Measurements from ENCODE around the gene PRSS21.

PRSS21 gene

GRCh38 chr16:2779978-2780898 is 36.8 kb upstream of the PRSS21 start:
- DNase-seq, result no peak

- no peak for DNase-seq
Measured at GRCh38 chr16:2782583-2783351, 34.3 kb upstream of the PRSS21 start.

DNA sequence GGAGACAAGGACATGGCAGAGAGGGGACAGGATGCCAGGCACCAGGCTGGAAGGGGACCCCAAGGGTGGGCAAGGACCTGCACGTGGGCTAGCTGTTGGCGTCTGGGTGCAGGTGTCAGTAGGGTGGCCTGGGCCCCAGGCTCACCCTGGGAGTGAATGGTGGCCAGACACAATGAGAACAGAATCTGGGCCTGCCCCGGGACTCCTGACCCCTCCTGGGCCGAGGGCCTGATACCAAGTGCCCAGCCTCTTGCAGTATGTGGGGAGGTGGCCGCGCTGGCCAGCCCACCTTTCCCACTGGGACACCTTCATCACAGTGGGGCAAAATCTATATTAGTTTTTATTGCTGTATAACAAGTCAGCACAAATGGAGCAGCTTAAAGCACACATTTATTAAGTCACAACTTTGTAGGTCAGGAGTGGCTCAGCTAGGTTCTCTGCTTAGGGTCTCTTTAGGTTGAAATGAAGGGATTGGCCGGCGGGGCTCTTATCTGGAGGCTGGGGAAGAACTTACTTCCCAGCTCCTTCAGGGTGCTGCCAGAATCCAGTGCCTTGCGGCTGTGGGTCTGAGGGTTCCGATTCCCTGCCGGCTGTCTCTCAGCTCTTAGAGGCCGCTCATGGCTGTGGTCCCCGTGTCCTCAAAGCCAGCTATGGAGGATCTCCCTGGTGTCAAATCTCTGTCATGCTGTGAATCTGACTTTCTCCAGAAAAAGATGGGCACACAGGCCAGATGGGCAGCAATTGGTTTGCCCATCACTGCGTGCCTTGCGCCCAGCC is 33.3 kb upstream of the PRSS21 start:
- no peak for DNase-seq

GRCh38 chr16:2784358-2785100 is 32.5 kb upstream of the PRSS21 start:
- DNase-seq, result no peak

- DNase-seq, result no peak
Measured at GRCh38 chr16:2785101-2785991, 31.7 kb upstream of the PRSS21 start.

- no peak for DNase-seq
Measured at GRCh38 chr16:2786061-2786825, 30.8 kb upstream of the PRSS21 start.

- DNase-seq, result no peak
Measured at GRCh38 chr16:2786826-2787151, 30.2 kb upstream of the PRSS21 start.

DNA sequence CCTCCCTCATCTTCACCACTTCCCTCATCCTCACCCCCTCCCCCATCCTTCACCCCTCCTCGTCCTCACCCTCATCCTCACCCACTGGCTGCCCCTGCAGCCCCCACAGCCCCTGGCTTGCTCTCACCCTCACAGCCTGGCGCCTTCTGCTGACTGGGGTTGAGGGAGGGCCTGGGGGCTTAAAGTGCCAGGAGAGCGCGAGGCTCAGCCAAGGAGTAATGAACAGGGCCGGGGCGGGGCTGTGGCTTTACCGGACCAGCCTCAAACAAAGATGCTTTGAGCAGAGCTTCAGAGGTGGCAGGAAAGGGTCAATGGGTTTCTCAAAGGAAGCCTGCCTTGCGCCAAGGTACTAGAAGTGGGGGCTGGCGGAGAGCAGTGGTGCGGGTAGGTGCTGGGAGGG is 29.6 kb upstream of the PRSS21 start, which contains the start of gene PRSS33:
PRSS33 (minus strand) TSS at position 155 of the 400 bp plus-strand sequence. CDS start 1,013 bp downstream, outside the sequence.
- no peak for DNase-seq

DNA sequence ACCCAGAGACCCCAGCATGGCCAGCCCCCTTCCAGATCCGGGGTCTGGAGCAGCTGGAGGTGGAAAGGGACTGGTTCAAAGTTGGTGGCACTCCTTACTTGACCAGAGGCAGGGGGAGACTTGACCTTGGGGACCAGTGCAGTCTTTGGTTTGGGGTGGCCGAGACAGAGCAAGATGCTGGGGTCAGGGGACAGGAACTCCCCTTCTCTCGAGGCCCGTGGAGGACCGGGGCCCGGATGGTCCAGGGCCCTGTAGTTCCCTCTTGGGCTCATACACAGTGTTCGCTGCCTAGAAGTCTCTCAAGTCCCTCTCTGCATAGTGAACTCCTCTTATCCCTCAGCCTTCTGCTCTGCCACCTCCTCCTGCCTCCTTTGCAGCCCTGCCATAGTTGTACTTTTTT is 29.1 kb upstream of the PRSS21 start:
- no peak for DNase-seq

- no peak for DNase-seq
Measured at GRCh38 chr16:2790631-2791030, 26.4 kb upstream of the PRSS21 start.

DNA sequence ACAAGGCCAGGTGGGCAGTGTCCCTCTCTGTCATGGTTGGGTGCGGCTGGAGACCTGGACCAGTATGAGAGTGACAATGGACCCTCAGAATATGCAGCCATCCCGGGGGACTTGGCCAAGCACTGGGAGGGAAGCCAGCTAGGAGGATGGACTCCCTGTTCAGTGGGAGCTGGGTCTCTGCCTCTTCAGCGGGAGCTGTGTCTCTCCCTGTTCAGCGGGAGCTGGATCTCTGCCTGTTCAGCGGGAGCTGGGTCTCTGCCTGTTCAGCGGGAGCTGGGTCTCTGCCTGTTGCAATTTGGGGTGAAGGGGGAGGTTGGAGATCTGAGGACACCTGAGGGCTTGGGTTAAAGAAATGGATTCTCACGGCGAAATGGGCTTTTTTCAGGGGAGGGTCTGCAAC is 25.9 kb upstream of the PRSS21 start:
- no peak for DNase-seq

DNA sequence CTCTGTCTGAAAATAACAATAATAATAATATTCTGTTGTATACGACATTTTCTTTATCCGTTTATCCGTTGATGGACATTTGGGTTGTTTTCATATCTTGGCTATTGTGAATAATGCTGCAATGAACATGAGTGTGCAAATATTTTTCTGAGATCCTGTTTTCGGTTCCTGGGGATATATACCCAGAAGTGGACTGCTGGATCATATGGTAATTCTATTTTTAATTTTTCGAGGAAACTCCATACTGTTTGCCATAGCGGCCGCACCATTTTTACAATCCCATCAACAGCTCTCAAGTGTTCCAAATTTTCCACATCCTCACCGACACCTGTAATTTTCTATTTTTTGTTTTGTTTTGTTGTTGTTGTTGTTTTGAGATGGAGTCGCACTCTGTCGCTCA is 24.1 kb upstream of the PRSS21 start:
- DNase-seq, result no peak

DNA sequence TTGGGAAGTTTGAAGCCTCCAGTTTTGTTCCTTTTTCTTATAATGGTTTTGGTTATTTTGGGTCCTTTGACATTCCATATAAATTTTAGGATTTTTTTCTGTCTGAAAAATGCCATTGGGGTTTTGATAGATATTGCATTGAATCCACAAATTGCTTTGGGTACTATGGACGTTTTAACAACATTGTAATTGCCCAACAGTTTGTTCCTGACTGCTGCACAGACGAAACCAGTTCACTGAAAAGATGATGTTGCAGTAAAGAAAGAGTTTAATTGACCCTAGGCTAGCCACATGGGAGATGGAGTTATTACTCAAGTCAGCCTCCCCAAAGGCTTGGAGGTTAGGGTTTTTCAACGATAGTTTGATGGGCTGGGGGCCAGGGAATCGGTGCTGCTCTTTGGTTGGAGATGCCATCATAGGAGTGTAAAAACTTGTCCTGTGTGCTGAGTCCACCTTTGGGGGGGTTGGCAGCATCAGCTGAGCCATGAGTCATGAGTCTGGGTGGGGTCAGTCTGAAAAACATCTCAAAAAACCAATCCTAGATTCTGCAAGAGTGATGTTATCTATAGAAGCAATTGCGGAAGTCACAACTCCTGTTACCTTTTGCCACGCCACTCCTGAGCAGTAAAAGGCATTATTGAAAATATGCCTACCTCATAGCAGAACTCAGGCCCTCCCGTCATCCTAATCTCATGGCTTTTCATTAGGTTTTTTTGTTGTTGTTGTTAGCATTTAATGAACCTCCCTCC is 21.5 kb upstream of the PRSS21 start:
- DNase-seq, result no peak

DNA sequence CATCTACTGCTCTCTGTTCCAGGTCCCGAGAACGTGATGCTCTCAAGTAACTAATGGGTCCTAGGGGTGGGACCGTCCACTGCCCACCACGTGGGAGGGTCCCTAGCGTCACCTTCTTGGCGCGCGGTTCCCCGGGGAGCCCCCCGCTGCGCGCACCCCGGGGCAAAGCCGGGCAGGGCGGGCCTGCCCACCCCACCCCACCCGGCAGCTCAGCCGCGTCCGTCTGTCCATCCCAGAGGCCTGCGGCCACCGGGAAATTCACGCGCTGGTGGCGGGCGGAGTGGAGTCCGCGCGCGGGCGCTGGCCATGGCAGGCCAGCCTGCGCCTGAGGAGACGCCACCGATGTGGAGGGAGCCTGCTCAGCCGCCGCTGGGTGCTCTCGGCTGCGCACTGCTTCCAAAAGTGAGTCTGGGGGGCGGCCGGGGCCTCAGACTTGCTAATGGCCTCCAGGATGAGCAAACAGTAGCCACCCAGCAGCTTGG is 18.3 kb upstream of the PRSS21 start:
- DNase-seq, result no peak

DNA sequence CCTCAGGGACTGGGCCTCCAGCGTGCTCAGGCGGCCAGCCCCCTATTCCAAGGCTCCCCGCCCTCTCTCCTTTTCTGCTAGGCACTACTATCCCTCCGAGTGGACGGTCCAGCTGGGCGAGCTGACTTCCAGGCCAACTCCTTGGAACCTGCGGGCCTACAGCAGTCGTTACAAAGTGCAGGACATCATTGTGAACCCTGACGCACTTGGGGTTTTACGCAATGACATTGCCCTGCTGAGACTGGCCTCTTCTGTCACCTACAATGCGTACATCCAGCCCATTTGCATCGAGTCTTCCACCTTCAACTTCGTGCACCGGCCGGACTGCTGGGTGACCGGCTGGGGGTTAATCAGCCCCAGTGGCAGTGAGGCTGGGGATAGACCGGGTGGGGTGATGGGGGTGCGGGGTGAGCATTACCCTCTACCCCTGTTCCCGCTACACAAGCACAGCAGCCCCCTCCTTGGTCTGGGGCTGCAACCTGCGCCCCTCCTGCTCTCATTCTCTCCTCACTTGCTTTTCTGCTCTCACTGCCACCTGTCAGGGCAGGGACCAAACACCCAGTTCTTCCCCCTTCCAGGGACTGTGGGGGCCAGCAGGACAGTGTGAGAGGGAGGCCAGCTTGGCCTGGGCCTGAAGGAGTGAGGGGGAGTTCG is 17.7 kb upstream of the PRSS21 start:
- DNase-seq, result no peak

DNA sequence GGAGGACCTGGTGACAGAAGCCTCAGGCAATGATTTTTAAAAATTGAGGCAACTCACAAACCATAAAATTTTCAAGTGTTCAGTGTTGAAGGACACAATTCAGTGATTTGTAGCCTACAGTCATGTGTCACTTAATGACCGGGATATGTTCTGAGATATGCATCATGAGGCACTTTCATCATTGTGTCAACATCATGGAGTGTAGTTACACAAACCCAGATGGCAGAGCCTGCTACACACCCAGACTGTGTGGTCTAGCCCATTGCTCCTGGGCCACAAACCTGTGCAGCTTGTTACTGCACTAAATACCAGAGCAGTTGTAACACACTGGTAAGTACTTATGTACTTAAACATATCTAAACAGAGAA is 17.2 kb upstream of the PRSS21 start:
- DNase-seq, result no peak

DNA sequence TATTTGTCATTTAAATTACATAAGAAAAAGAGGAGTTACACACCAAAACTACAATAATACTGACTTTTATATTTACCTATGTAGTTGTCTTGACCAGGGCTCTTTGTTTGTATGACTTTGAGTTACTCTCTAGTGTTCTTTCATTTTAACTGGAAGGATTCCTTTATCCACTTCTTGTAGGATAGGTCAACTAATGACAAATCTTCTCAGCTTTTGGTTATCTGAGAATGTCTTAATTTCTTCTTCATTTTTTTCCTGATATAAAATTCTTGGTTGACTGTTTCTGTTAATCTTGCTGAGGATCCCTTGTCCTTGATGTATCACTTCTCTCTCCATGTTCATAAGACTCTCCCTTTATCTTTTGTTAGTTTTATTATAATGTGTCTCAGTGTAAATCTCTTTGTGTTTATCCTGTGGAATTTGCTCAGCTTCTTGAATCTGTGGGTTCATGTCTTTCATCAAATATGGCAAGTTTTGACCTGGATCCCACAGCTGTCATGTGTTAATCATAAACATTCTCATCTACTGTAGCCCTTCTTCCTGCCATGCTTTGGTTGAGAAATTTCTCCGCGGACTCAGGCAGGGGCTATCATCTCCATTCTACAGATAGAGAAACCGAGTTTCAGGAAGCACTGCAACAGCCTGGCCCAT is 13.4 kb upstream of the PRSS21 start:
- no peak for DNase-seq

DNA sequence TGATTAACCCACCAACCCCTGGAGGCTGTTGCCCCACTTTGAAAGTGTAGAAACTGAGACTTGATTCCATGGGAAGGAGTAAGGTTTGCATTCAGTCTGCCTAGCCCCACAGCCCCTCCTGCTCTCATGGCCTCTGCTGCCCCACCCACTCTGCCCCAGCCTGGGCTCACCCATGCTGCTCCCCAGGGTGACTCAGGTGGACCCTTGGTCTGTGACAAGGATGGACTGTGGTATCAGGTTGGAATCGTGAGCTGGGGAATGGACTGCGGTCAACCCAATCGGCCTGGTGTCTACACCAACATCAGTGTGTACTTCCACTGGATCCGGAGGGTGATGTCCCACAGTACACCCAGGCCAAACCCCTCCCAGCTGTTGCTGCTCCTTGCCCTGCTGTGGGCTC is 12.3 kb upstream of the PRSS21 start:
- no peak for DNase-seq

- DNase-seq, result no peak
Measured at GRCh38 chr16:2806286-2806685, 10.8 kb upstream of the PRSS21 start.
